IMR-90 (cell line): ENCODE data around the gene RAP1GAP2. TPM values are rescaled to one million over a fixed set of nuclear protein-coding genes. Genes with fewer than 3 reads are reported as not detected.

Experiments used
- ATAC-seq: fragments of 200-7000 bp; cut with Tn5 transposase; 2 replicates; pipeline ENCODE4 v1.9.1; 2020; ENCODE audit warnings: low read depth, mild to moderate bottlenecking, moderate library complexity
- BruUV-seq: library from RNA; stranded (reverse); fragments of 400-500 nt; replicated peaks from 2 replicates; lab custom pipeline; 2021; lab: Mats Ljungman, UMichigan
- CTCF ChIA-PET: fragments of 300-600 bp; formaldehyde crosslinking; extraction: SDS; loops from one replicate; lab custom pipeline; 2021; ENCODE audit warnings: antibody characterized with exemption; lab: Yijun Ruan, JAX
- POLR2A ChIA-PET: fragments of 300-600 bp; sonication (Branson Sonifier 250); formaldehyde crosslinking; loops from one replicate; lab custom pipeline; 2022; ENCODE audit warnings: antibody characterized with exemption; ENCODE audit not compliant: unreplicated experiment; lab: Charles Lee
- DNase-seq: peaks from one replicate; pipeline ENCODE4 v3.0.0; 2013
- H2AFZ ChIP-seq: replicated peaks from 2 replicates; pipeline ENCODE3; 2013; ENCODE audit warnings: low read length, mild to moderate bottlenecking; ENCODE audit not compliant: poor library complexity
- H2AK5ac ChIP-seq: 2 replicates; pipeline ENCODE4 v1.6.1; 2013; ENCODE audit warnings: low read depth, low read length, inconsistent platforms
- H2AK9ac ChIP-seq: replicated peaks from 2 replicates; pipeline ENCODE3; 2013; ENCODE audit warnings: mild to moderate bottlenecking, low read depth, low read length, moderate library complexity; ENCODE audit not compliant: poor library complexity
- H2BK120ac ChIP-seq: 2 replicates; pipeline ENCODE4 v1.6.1; 2013; ENCODE audit warnings: low read depth, low read length, inconsistent platforms
- H2BK15ac ChIP-seq: 3 replicates; pipeline ENCODE4 v1.6.1; 2013; ENCODE audit warnings: low read depth, low read length, inconsistent platforms
- H2BK20ac ChIP-seq: 2 replicates; pipeline ENCODE4 v1.6.1; 2013; ENCODE audit warnings: low read depth, mild to moderate bottlenecking, inconsistent platforms, low read length, moderate library complexity
- H2BK5ac ChIP-seq: 2 replicates; pipeline ENCODE4 v1.6.1; 2013; ENCODE audit warnings: mild to moderate bottlenecking, low read depth, low read length, inconsistent platforms; ENCODE audit not compliant: poor library complexity, severe bottlenecking
- H3K14ac ChIP-seq: replicated peaks from 2 replicates; pipeline ENCODE4 v1.6.1; 2013; ENCODE audit warnings: low read depth, low read length, inconsistent platforms
- H3K18ac ChIP-seq: 2 replicates; pipeline ENCODE4 v1.6.1; 2013; ENCODE audit warnings: low read depth, low read length, control low read depth
- H3K23ac ChIP-seq: 2 replicates; pipeline ENCODE4 v1.6.1; 2013; ENCODE audit warnings: low read depth, low read length, inconsistent platforms
- H3K27ac ChIP-seq: 2 replicates; pipeline ENCODE4 v1.5.1; 2013; ENCODE audit warnings: mild to moderate bottlenecking, control low read depth, low read length; ENCODE audit not compliant: insufficient read depth
- H3K27me3 ChIP-seq: 2 replicates; pipeline ENCODE4 v1.6.1; 2013; ENCODE audit warnings: low read length; ENCODE audit not compliant: control insufficient read depth, insufficient read depth
- H3K36me3 ChIP-seq: 2 replicates; pipeline ENCODE4 v1.6.1; 2013; ENCODE audit warnings: low read length, mixed read lengths; ENCODE audit not compliant: control insufficient read depth, insufficient read depth
- H3K4ac ChIP-seq: 2 replicates; pipeline ENCODE4 v1.6.1; 2013; ENCODE audit warnings: low read depth, low read length, inconsistent platforms
- H3K4me1 ChIP-seq: 2 replicates; pipeline ENCODE4 v1.6.1; 2013; ENCODE audit warnings: low read length, mixed read lengths; ENCODE audit not compliant: control insufficient read depth, insufficient read depth
- H3K4me2 ChIP-seq: 2 replicates; pipeline ENCODE4 v1.6.1; 2013; ENCODE audit warnings: low read depth, mild to moderate bottlenecking, control low read depth, low read length, moderate library complexity
- H3K4me3 ChIP-seq: 2 replicates; pipeline ENCODE4 v1.5.1; 2013; ENCODE audit warnings: low read depth, mild to moderate bottlenecking, control low read depth, low read length, moderate library complexity; ENCODE audit not compliant: insufficient read depth
- H3K56ac ChIP-seq: 2 replicates; pipeline ENCODE4 v1.6.1; 2013; ENCODE audit warnings: low read length, inconsistent platforms; ENCODE audit not compliant: insufficient read depth; ENCODE audit errors: extremely low read depth
- H3K79me1 ChIP-seq, 2 experiments: 2 replicates each; pipeline ENCODE4 v1.6.1; 2013; ENCODE audit warnings: low read length in 2 of 2, inconsistent platforms in 1 of 2, low read depth in 1 of 2
- H3K9ac ChIP-seq: 2 replicates; pipeline ENCODE4 v1.6.1; 2013; ENCODE audit warnings: low read depth, low read length, control low read depth
- H3K9me1 ChIP-seq: 2 replicates; pipeline ENCODE4 v1.6.1; 2013; ENCODE audit warnings: low read length, inconsistent platforms; ENCODE audit not compliant: insufficient read depth
- H3K9me3 ChIP-seq: 2 replicates; pipeline ENCODE4 v1.6.1; 2013; ENCODE audit warnings: low read length; ENCODE audit not compliant: control insufficient read depth, insufficient read depth
- H4K20me1 ChIP-seq: 2 replicates; pipeline ENCODE4 v1.6.1; 2013; ENCODE audit warnings: low read length, inconsistent platforms; ENCODE audit not compliant: insufficient read depth
- H4K5ac ChIP-seq: 2 replicates; pipeline ENCODE4 v1.6.1; 2013; ENCODE audit warnings: mild to moderate bottlenecking, low read depth, low read length, control low read depth
- H4K8ac ChIP-seq, 2 experiments: 2 replicates each; pipeline ENCODE4 v1.6.1; 2013; ENCODE audit warnings: low read depth in 2 of 2, low read length in 2 of 2, control low read depth in 1 of 2, inconsistent platforms in 1 of 2
- H4K91ac ChIP-seq: 2 replicates; pipeline ENCODE4 v1.6.1; 2013; ENCODE audit warnings: low read depth, low read length, inconsistent platforms; ENCODE audit not compliant: insufficient read depth
- BHLHE40 ChIP-seq: fragments of 150-350 bp; IDR thresholded peaks from 2 replicates; pipeline ENCODE4 v1.6.1; 2016; ENCODE audit warnings: mild to moderate bottlenecking, low read depth, low read length
- CEBPB ChIP-seq: IDR thresholded peaks from 2 replicates; pipeline ENCODE4 v1.6.1; 2012; ENCODE audit warnings: low read depth, low read length, improper control_type of control experiment
- CHD1 ChIP-seq: IDR thresholded peaks from 2 replicates; pipeline ENCODE4 v1.6.1; 2012; ENCODE audit warnings: low read depth, low read length, improper control_type of control experiment
- ELK1 ChIP-seq: fragments of 150-350 bp; IDR thresholded peaks from 2 replicates; pipeline ENCODE4 v1.6.1; 2016; ENCODE audit warnings: low read depth, mild to moderate bottlenecking, low read length, moderate library complexity, borderline replicate concordance
- FOS ChIP-seq: fragments of 150-350 bp; IDR thresholded peaks from 2 replicates; pipeline ENCODE4 v1.6.1; 2016; ENCODE audit warnings: low read depth, low read length
- MAFK ChIP-seq: IDR thresholded peaks from 2 replicates; pipeline ENCODE4 v1.6.1; 2012; ENCODE audit warnings: low read depth, low read length, improper control_type of control experiment
- MAZ ChIP-seq: IDR thresholded peaks from 2 replicates; pipeline ENCODE4 v1.6.1; 2012; ENCODE audit warnings: low read depth, mild to moderate bottlenecking, low read length, improper control_type of control experiment, moderate library complexity, borderline replicate concordance
- MXI1 ChIP-seq: IDR thresholded peaks from 2 replicates; pipeline ENCODE4 v1.6.1; 2012; ENCODE audit warnings: low read depth, mild to moderate bottlenecking, low read length, moderate library complexity, borderline replicate concordance
- NFE2L2 ChIP-seq: fragments of 150-350 bp; IDR thresholded peaks from 2 replicates; pipeline ENCODE4 v1.6.1; 2016; ENCODE audit warnings: low read depth, mild to moderate bottlenecking, low read length
- POLR2A ChIP-seq: IDR thresholded peaks from 2 replicates; pipeline ENCODE4 v1.6.1; 2012; ENCODE audit warnings: mild to moderate bottlenecking, low read depth, low read length
- RAD21 ChIP-seq: IDR thresholded peaks from 2 replicates; pipeline ENCODE4 v1.6.1; 2012; ENCODE audit warnings: low read length, improper control_type of control experiment
- RCOR1 ChIP-seq: IDR thresholded peaks from 2 replicates; pipeline ENCODE4 v1.6.1; 2012; ENCODE audit warnings: mild to moderate bottlenecking, low read length, improper control_type of control experiment; ENCODE audit not compliant: insufficient replicate concordance
- RFX5 ChIP-seq: IDR thresholded peaks from 2 replicates; pipeline ENCODE4 v1.8.0; 2012; ENCODE audit warnings: low read depth, mild to moderate bottlenecking, low read length, moderate library complexity
- SMC3 ChIP-seq: fragments of 150-350 bp; IDR thresholded peaks from 2 replicates; pipeline ENCODE4 v1.6.1; 2016; ENCODE audit warnings: low read depth, mild to moderate bottlenecking, antibody characterized with exemption, low read length, moderate library complexity
- WGBS, 2 experiments: methylation state at CpG; one replicate each; pipeline versions ENCODE4 v1.1.5 to v1.1.7; 2013; ENCODE audit warnings: missing lambda C conversion rate in 2 of 2; ENCODE audit not compliant: insufficient read length in 1 of 2; ENCODE audit errors: extremely low coverage in 2 of 2; 5-methylcytosine and 5-hydroxymethylcytosine counted together
- dilution Hi-C: fragments of 300-500 bp; cut with HindIII; formaldehyde crosslinking; loops from one replicate; pipeline ENCODE4 v1.14.3; 2018; ENCODE audit warnings: low sequenced_read_pairs; ENCODE audit not compliant: unreplicated experiment
- in situ Hi-C: fragments of 300-500 bp; cut with MboI; formaldehyde crosslinking; loops from 3 replicates; pipeline ENCODE4 v1.14.3; 2019; ENCODE audit warnings: low sequenced_read_pairs, inconsistent platforms, mixed read lengths
- intact Hi-C: fragments of 100-400 bp; cut with micrococcal nuclease; formaldehyde crosslinking; loops from 2 replicates; pipeline ENCODE4 v1.10.0; 2022
- polyA plus RNA-seq, 3 experiments: library from polyadenylated mRNA; depleted of rRNA; stranded (reverse); fragments of >200 nt; gene quantifications; 2 replicates each; pipeline ENCODE4 v1.2.3, GENCODE V29; 2012; ENCODE audit warnings: low replicate concordance in 1 of 3
- total RNA-seq: library from RNA; depleted of rRNA; stranded (reverse); fragments of >200 nt; gene quantifications from 2 replicates; pipeline ENCODE4 v1.2.3, GENCODE V29; 2012
- TF ChIP-seq, protein P1 (sequence below): fragments of 150-350 bp; IDR thresholded peaks from 2 replicates; pipeline ENCODE4 v1.6.1; 2017; ENCODE audit warnings: mild to moderate bottlenecking, antibody characterized with exemption, low read length, low read depth
- TF ChIP-seq, protein P2 (sequence below): conservative IDR thresholded peaks from 2 replicates; pipeline ENCODE4 v1.5.1; 2012; ENCODE audit warnings: mild to moderate bottlenecking, low read depth, low read length, improper control_type of control experiment

RAP1GAP2 gene
- total and polyA plus RNA-seq, 2 of the 4 experiments (the other 2 are of a cell fraction), result 5.7 to 7.5 TPM

DNA sequence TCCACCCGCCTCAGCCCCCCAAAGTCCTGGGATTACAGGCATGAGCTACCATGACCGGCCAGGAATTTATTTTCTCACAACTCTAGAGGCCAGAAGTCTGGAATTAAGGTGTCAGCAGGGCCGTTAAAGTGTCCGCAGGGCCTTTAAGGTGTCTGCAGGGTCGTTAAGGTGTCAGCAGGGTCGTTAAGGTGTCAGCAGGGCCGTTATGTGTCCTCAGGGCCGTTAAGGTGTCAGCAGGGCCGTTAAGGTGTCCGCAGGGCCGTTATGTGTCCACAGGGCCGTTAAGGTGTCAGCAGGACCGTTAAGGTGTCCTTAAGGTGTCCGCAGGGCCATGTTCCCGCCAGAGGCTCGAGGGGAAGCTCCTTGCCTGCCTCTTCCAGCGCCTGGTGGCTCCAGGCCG is 125.2 kb downstream of the RAP1GAP2 start:
- TF ChIP-seq ELK1 (no peak), SMC3 (no peak), CHD1 (no peak), RFX5 (no peak), FOS (no peak), RAD21 (no peak), MAZ (no peak), BHLHE40 (no peak), RCOR1 (no peak), POLR2A (no peak), CEBPB (no peak), MAFK (no peak), MXI1 (no peak), NFE2L2 (no peak)
- TF ChIP-seq, protein P1, sequence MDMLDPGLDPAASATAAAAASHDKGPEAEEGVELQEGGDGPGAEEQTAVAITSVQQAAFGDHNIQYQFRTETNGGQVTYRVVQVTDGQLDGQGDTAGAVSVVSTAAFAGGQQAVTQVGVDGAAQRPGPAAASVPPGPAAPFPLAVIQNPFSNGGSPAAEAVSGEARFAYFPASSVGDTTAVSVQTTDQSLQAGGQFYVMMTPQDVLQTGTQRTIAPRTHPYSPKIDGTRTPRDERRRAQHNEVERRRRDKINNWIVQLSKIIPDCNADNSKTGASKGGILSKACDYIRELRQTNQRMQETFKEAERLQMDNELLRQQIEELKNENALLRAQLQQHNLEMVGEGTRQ, result no peak
- TF ChIP-seq, protein P2, sequence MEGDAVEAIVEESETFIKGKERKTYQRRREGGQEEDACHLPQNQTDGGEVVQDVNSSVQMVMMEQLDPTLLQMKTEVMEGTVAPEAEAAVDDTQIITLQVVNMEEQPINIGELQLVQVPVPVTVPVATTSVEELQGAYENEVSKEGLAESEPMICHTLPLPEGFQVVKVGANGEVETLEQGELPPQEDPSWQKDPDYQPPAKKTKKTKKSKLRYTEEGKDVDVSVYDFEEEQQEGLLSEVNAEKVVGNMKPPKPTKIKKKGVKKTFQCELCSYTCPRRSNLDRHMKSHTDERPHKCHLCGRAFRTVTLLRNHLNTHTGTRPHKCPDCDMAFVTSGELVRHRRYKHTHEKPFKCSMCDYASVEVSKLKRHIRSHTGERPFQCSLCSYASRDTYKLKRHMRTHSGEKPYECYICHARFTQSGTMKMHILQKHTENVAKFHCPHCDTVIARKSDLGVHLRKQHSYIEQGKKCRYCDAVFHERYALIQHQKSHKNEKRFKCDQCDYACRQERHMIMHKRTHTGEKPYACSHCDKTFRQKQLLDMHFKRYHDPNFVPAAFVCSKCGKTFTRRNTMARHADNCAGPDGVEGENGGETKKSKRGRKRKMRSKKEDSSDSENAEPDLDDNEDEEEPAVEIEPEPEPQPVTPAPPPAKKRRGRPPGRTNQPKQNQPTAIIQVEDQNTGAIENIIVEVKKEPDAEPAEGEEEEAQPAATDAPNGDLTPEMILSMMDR, result no peak
- Histone ChIP-seq H3K14ac (no peak overlapping the region), H3K4ac (no peak overlapping the region), H3K56ac (no peak overlapping the region), H3K4me3 (no peak overlapping the region), H4K5ac (no peak overlapping the region), H2BK120ac (no peak overlapping the region), H3K9ac (no peak overlapping the region), H3K9me3 (no peaks in the 10 kb centered on the region), H3K4me2 (no peak overlapping the region), H2BK20ac (no peak overlapping the region), H2AK9ac (no peak overlapping the region), H3K18ac (no peak overlapping the region), H3K27ac (no peak overlapping the region), H2BK15ac (no peak overlapping the region), H4K8ac (no peak overlapping the region), H3K9me1 (no peaks in the 10 kb centered on the region), H2AFZ (no peak overlapping the region), H2BK5ac (no peak overlapping the region), H3K4me1 (peaks cover 4% of the 10 kb centered on the region), H3K27me3 (no peaks in the 10 kb centered on the region), H3K79me1 (no peaks in the 10 kb centered on the region; a peak in 1 of 4 replicates), H4K91ac (no peak overlapping the region), H2AK5ac (no peak overlapping the region), H3K36me3 (no peaks in the 10 kb centered on the region), H4K20me1 (no peaks in the 10 kb centered on the region), H3K23ac (no peak overlapping the region)
- ATAC-seq (no peak), DNase-seq (no peak)
- in situ Hi-C loops (no loop called here), intact Hi-C loops (no loop called here), dilution Hi-C loops (no loop called here)
- POLR2A ChIA-PET, result no interaction called here
- BruUV-seq, result no TSS peak
- CTCF ChIA-PET, result no interaction called here
- 60% methylated on average over 1 of the region's 18 CpGs; no CpG with 5 or more reads in 1 of the 2 experiments for WGBS, 2 experiments
